SU-DHL-6 (cell line): ENCODE measurements around the gene PRSS57.
"Not testable (repeated sequence)": the region's sequence is repeated elsewhere in the genome, so short reads cannot be mapped to it uniquely, and the experiment has no call there.

Experiments
- EZH2phosphoT487 ChIP-seq: fragments of 200-600 bp; sonication (generic), shearing (Covaris generic); conservative IDR thresholded peaks from 2 replicates; pipeline ENCODE4 v1.6.1; 2018; ENCODE audit warnings: mild to moderate bottlenecking, antibody characterized with exemption, low read length, moderate library complexity, mixed read lengths
- TF ChIP-seq, protein P1 (sequence below): fragments of 200-600 bp; sonication (generic); IDR thresholded peaks from one replicate; pipeline ENCODE4 v1.5.1; 2017; ENCODE audit warnings: antibody characterized with exemption, mild to moderate bottlenecking, low read length, moderate library complexity; ENCODE audit not compliant: insufficient read depth, poor library complexity, severe bottlenecking

DNA sequence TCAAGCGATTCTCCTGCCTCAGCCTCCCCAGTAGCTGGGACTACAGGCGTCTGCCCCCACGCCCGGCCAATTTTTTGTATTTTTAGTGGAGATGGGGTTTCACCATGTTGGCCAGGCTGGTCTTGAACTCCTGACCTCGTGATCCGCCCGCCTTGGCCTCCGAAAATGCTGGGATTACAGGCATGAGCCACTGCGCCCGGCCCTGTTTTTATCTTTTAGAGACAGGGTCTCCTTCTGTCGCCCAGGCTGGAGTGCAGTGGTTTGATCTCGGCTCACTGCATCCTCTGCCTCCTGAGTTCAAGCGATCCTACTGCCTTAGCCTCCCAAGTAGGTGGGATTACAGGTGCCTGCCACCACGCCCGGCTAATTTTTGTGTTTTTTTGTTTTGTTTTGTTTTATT lies 3.3 kb upstream of the PRSS57 start:
- TF ChIP-seq, protein P1, sequence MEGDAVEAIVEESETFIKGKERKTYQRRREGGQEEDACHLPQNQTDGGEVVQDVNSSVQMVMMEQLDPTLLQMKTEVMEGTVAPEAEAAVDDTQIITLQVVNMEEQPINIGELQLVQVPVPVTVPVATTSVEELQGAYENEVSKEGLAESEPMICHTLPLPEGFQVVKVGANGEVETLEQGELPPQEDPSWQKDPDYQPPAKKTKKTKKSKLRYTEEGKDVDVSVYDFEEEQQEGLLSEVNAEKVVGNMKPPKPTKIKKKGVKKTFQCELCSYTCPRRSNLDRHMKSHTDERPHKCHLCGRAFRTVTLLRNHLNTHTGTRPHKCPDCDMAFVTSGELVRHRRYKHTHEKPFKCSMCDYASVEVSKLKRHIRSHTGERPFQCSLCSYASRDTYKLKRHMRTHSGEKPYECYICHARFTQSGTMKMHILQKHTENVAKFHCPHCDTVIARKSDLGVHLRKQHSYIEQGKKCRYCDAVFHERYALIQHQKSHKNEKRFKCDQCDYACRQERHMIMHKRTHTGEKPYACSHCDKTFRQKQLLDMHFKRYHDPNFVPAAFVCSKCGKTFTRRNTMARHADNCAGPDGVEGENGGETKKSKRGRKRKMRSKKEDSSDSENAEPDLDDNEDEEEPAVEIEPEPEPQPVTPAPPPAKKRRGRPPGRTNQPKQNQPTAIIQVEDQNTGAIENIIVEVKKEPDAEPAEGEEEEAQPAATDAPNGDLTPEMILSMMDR, result not testable (repeated sequence)
- not testable (repeated sequence) for TF ChIP-seq EZH2phosphoT487
